ENCODE results near the gene TANC1.

The TANC1 gene

DNA sequence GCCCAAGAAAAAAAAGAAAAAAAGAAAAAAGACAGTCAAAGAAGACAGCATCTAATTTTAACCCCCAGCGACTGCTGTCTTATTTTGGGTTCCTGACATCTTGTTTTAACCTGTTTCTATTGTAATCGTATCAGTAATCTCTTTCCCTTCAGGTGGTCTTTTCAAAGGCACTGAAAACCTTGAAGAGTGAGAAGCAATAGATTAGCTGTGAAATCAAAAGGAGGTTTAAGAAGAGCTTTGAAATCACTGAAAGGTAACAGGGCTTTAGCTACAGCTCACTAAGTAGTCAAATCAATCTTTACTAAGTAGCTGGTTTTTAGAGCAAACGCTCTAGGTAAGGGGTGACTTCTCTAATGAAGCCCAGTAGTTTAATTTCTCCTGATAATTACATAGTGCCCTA is 5.4 kb upstream of the TANC1 start:
- no peak for DNase-seq

DNA sequence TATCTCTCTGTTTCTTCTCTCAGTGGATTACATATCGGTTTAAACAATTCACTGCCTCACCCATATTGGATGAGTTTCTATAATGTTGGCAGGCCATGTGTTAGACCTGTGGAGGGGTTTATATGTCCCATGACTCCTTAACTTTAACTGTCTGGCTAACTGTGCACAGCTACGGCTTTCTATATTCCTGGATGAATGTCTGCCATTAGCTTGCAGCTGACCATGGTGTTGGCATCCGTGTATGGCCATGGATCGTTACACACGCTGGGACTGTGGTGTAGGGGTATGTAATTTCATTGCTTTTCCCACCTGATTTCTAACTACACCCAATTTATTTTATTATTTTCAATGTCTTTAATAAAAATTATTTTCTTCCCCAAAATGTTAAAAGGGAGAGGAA is 3.3 kb upstream of the TANC1 start:
- no peak for DNase-seq

DNA sequence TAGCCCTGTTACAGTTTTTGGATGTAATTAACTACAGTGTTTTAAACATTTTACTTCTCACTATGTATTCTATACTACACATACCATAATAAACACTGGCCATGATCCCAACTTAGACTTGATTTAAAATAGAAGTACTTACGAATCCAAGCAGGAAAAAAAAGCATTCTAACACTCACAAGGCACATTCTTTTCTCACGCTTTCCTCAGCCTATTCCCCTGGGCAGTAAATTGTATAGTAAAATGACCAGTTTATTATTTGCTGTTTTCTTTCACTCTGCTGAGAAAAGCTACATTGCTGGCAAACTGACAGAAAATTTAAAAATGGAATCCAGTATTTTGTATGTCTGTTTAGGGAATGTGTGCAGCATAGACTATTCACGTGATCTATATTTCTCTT is 2.8 kb upstream of the TANC1 start:
- no peak for DNase-seq

DNA sequence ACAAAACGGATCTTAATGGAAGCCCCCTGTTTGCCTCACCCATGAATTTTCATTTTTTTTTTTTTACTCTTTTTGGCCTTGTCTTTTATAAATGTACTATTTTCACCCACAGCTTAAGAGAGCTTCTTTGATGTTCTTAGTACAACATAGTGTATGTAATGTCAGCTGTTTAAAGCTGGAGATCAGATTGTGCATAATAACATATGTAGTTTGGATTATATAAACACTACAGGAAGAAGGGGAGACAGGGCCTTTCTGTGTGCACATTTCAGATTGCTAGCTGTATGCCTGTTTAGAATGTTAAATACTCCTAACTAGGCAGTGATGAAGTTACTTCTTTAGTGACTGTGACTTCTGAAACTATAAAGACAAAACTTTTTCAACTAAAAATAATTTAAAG is 2.1 kb upstream of the TANC1 start:
- no peak for DNase-seq

DNA sequence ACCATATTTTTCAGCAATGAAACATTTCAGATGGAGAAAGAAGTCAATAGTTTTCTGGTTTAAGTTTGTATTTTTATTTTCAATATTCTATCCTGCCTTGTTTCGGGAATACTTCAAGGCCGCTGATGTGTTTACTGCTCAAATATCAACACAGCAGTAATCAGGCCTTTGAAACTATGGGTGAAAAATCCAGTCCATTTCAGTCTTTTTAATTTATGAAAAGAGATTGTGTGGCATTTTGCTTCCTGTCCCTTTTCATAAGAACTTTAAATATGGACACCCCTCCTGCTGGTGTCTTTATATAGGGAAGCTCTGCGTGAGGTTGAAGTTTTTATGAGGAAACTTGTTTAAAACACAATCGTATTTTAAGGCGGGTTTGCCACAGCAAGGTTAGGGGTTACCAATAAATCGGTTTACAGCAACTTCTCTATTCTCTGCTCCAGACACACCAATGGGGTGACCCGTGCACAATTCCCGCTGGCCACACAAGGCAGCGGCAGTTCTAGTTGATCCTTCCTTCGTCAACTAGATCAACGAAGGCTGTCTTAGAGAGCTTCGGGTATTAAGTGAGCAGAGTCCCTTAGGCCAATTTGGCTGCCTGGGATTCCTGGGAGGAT is 1.2 kb upstream of the TANC1 start:
- no peak for DNase-seq

DNA sequence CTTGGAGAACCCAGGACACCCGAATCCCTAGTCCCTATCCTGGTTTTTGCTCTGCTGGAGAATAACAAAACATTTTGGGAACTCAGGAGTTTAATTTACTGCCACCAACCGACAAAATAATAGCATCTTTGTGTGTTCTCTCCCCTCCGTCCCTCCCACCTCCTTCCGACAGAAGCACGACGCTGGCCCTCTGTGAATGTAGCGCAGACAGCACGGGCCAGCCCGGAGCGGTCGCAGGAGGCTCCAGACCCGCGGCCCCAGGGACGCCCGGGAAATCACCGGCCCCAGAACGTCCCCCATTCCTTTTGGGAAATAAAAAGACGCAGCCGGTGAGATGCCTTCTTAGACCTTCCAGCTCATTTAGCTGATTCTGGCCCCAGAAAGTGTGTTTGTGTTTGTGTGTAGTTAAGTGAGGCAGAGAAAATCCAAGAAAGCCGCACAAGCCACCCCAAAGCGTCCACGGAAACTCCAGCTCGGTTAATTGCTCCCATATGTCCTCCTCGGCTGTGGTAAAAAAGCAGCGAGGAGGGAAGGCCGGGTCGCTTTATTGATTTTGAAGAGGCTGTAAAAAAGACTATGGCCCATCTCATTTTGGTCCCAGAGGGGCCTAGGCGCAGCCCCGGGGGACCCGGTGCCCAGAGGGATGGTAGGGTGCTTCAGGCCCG is 577 bp upstream of the TANC1 start:
- DNase-seq: no peak

DNA sequence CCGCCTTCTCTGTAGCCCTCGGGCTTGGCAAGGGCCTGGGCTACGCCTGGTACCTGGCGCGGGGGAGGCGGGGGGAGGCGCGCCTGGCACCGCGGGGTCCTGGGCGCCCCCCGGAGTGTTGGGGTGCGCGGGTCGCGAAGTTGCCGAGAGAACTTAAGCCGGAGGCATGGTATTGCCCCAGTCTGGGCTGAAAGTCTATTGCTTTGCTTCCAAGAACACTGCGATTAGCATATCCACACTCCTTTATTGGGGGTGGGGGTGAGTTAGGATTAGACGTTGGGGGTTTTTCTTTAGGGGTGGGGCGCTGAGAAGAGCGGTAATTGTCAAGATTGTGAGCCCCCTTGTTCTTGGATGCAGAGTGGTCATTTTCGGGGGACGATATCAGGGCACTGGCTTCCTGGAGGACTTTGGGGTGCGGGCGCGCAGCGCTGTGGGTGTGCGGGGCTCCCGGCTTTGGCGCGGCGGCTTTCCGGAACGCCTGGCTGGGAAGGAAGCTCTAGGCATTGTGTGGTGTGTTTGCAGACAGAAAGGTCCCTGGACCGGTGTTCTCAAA is 798 bp downstream of the TANC1 start:
- no peak for DNase-seq

DNA sequence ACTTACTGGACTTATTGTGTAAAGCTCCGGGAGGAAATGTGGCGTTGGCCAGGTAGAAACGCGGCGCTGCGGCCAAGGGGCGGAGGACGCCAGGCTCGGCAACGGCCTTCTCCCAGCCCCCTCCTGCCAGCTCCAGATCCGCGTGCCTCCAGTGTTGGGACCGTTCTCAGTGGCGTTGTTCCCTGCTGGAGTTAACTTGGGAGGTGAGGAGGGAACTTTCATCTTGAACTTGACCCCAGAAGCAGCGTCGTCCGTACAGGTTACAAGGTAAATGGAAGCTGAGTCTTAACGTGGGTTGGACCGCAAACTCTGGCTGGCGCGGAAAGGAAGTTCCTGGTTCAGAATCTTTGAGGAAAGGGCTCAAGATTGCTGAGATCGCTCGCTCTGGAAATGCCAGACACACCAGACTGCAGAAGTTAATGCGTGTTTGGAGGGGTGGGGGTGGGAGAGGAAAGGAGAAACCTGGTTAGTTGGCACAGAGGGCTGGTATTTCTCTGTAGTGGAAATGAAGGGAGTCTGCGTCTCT is 1.3 kb downstream of the TANC1 start:
- DNase-seq: no peak

DNA sequence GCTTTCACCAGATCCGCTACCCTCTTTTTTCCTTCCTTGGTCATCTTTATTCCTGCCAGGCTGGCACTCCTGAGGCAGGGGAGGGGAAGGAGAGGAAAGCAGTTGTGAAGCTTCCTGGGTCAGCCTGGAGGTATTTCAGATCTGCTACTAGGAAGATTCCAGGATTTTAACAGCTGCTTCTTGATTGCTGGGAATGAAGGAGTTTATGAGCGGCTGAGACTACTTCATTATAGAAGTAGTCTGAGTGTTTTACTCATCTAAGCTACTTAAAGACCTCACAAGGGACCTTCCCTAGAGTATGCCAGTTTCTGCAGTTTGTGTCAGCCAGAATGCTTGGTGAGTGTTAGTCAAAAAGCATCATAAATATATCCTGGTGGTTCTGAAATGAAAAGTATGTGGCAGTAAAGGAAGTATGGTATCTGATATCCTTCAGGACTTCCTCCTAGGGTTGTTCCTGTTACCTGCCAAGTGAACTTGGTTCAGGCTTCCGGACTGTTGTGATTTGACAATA is 1.9 kb downstream of the TANC1 start:
- DNase-seq: no peak

DNA sequence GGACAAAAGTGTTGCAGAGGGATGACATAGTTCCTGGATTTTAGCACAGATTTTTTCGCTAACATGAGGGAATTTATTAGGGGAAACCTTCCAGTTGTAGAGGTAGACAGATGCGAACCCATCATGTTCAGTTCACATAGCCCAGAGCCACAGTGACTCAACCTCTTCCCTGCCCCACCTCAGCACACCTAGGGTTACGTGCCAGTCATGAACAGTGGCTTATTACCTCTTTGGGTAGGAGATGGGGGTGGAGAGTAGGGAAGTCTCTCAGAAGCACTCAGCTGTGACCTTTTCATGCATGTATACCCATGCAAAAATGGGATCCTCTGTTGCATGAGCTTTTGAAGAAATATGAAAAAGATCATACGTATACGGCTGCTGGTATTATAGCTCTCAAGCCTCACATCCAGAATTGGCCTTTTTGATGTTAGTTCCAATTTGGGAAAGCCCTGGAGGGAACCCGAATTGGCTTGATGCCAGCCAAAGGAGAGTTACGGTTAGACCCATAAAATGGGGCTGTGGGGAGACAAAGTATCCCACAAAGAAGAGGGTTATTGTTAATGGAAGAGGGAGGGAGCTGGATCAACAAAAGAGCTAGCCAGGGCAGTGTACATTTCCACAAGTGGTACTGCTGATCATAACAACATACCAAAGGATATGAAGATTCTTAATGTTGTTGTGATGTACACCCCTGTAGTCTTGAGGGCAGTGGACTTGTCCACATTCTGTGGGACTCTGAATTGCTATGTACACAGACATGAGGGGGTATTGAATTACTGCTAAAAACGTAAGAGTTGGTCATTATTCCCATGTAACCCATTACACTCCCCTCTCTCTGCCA is 4.9 kb downstream of the TANC1 start:
- DNase-seq: no peak

DNA sequence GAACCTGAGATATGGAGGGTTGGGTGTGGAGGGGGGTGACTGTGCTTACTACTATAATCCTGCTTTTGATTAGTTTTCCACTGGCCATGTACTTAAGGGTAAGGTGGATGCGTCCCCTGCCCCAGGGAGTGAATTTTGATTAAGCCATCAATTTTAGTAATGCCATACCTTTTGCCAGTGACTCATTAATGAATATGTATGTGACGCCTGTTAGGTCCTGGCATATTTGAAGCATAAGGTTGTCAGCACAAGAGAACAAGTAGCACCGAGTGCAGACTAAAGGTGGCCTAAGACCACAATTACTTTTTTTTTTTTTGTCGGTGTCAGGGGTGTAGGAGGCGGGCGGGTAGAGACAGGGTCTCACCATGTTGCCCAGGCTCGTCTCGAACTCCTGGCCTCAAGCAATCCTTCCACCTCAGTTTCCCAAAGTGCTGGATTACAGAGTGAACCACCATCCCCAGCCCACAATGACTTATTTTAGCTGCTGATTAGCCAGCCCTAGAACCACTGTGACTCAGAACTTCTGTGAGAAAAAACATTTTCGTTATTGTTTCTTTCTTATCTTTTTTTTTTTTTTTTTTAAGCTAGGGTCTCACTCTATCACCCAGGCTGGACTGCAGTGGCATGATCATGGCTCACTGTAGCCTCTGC is 7.0 kb downstream of the TANC1 start:
- no peak for DNase-seq

DNA sequence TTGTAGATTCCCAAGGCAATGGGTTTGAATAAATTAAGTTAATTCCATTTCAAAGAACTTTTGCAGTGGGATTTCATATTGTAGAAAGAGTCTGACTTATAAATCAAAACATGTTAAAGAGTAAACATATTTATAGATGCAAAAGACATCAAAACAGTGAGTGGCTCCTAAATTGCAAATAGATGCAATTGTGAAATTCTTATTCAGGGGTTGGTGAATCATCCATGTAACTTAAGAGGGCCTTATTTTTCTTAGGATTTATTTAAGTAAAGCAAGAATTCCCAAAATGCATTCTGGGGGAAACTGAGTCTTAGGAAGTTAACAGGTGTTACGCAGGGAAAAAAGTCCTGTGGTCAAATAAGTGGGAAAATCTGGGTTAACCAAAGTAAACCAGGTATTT is 11.3 kb downstream of the TANC1 start:
- no peak for DNase-seq

DNA sequence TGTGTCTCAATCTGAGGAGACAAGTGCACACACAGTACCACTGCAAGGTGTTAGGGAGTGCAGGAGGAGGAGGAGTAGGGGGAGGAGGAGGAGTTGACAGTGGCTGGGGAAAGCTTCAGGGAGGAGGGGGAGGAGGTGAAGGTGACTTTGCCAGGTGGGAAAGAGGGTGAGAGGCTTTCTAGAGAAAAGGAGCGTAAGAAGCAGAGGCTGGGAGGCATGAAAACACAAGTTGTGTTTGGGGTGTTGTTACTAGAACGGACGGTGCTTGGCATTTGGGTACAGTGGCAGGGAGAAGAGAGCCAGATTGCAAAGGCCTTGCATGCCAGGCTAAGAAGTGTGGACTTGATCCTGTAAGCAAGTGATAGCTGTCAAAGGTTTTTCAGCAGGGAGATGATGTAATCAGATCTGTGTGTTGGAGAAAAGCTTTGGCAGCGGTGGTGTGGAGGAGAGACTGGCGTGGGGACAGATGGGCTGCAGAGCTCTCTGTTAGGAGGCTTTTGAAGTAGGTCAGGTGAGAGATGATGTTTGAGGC is 16.2 kb downstream of the TANC1 start:
- no peak for DNase-seq

DNA sequence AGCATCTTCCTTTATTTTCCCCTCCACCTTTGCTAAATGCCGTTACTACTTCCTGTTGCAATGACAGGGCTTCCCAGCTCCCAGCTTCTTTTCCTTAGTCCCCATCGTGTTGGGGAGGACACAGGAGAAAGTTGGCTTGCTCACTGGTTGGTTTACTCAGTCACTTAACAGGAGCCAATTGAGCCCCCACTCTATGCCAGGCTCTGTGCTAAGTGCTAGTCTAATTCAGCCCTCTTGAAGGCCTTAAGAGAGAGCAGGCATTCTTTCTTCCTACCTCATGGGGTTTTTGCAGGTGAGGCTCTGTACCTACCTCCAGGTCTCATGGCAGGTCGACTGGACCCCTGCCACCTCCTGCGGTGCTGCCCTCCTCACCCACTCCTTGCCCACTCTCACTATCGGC is 20.1 kb downstream of the TANC1 start:
- DNase-seq: no peak

DNA sequence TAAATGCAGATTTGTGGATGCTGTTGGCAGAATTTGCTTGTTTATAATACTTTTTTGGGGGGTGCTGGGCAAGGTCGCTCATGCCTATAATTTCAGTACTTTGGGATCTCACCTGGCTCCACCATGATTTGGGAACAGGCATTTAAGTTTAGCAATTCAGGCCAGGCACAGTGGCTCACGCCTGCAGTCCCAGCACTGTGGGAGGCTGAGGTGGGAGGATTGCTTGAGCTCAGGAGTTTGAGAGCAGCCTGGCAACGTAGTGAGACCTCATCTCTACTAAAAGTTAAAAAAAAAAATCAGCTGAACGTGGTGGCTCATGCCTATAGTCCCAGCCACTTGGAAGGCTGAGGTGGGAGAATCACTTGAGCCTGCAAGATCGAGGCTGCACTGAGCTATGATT is 20.7 kb downstream of the TANC1 start:
- DNase-seq: no peak

DNA sequence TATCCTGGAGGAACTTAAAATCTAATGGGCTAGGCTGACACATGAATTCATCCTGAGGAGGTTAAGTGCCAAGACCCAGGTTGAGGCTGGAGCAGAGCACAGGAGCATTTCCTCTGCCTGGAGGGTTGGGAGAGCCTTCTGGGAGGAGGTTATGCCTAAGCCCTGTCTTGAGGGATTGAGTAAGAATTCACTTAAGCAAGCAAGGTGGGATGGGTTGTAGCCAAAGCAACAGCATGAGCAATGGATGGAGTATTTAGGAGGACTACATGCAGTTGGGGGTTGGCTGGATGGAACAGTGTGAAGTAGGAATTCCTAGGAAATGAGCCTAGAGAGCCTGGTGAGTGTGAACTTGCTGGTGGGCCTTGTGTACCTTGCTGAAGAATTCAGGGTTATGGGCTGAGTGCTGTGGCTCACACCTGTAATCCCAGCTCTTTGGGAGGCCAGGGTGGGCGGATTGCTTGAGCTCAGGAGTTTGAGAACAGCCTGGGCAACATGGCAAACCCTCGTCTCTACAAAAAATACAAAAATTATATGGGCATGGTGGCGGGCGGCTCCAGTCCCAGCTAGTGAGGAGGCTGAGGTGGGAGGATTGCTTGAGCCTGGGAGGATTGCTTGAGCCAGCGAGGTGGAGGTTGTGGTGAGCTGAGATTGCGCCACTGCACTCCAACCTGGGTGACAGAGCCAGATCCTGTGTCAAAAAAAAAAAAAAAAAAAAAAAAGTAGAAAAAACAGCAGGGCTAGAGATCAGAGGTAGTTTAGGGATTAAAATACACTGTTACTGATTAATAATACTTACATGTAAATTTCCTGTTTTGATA is 22.2 kb downstream of the TANC1 start:
- no peak for DNase-seq

DNA sequence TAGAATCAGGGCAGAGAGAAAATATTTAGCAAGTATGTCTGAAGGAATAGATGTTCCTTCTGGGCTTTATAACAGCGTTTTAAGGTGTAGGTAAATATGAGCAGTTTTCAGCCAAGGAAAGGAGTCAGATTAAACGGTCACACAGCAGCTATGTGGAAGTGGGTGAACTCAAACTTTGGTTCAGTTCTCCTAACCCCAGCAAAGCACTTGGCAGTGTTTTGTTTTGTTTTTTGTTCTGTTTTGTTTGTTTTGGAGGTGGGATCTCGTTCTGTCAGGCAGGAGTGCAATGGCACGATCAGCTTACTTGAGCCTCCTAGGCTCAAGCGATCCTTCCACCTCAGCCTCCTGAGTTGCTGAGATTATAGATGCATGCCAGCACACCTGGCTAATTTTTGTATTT is 24.6 kb downstream of the TANC1 start:
- DNase-seq: no peak

DNA sequence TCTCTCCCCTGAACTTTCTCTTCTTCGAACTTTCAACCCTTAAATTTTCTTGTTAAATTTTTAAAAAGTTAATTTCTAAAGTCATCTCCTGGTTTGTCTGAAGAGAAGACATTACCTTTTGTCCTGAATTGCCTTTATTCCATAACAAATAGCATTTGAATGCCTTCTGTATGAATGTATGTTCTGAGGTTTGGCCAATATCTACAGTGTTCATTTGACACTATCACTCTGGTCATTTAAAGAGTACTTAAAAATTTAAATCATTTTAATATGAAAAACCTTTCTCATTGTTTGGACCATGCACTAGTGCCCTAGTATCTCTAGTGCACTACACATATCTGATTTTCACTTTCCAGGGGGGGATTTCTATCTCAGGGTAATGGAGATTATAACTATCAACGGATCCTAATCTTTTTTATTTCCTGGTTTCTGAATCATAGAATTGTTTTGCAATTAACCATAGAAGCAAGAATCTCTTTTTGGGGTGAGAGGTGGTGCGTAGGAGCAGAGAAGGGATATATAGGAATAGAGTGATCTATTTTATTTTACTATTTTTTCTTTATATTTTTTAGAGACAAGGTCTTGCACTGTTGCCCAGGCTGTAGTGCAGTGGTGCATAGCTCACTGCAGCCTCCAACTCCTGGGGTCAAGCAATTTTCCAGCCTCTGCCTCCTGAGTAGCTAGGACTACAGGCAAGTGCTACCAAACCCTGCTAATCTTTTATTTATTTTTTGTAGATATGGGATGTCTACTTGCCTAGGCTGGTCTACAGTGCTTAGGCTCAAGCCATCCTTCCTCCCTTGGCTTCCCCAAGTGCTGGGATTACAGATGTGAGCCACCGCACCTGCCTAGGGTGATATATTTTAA is 25.5 kb downstream of the TANC1 start:
- DNase-seq: no peak

DNA sequence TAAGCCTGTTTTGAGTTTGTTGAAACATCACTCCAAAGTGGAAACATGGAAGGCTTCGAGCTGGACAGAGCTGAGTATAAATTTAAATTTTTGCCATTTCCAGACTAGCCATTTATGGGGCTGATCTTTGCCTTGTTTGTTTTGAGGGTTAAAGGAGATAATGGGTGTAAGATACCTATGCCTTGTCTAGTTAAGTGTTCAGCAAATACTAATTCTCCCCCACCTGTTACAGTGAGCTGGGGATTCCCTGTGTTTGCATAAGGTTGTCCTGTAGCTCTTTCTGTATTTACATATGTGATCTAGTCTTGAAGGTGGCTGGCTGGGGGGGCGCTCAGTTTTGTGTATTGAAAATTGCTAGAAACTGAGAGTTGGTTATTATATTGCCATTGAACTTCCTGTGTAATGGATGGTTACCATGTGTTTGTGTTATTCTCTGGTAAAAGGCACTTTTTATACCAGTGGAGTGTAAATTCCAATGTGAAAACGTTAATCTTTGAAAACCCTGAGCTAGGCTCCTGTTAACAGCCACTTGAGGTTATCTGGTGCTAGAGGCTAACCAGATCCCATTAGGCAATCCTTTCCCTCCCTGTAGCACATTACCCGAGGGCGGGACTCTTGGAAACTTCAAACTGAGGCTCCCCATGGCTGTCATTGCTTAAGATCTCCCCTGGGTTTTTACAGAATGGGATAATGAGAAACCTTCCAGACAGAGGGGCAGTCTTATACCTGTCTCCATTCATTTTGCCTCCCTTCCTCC is 26.7 kb downstream of the TANC1 start:
- no peak for DNase-seq

DNA sequence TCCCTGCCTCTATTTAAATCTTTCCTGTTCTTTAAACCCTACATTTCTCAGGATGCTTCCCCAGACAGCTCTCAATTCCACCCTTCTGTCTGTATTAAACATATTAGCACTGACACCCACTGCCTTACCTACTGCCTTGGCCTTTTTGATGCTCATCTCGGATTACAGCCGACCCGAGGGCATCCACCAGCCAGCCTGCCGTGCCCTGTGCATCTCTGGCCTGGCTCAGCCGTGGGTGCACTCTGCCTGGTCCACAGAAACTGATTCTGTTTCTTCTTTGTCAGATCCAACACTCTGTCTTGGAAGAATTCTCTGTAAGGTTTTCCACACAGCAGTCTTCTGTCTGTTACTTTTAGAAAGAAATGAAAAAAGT is 27.2 kb downstream of the TANC1 start:
- DNase-seq: no peak
